Mesendoderm (in vitro differentiated cells): ENCODE measurements around the gene RASA3.

Source experiments
- DNase-seq: peaks from one replicate; pipeline ENCODE4 v3.0.0; 2013
- H2AK5ac ChIP-seq: 2 replicates; pipeline ENCODE4 v1.6.1; 2013; ENCODE audit warnings: low read length, inconsistent platforms
- H2BK120ac ChIP-seq: 2 replicates; pipeline ENCODE4 v1.6.1; 2013; ENCODE audit warnings: low read depth, mild to moderate bottlenecking, low read length, moderate library complexity, mixed read lengths
- H2BK15ac ChIP-seq: replicated peaks from 2 replicates; pipeline ENCODE4 v1.6.1; 2013; ENCODE audit warnings: low read depth, mild to moderate bottlenecking, moderate library complexity
- H2BK5ac ChIP-seq: 2 replicates; pipeline ENCODE4 v1.6.1; 2013; ENCODE audit warnings: low read length, inconsistent platforms
- H3K18ac ChIP-seq: 2 replicates; pipeline ENCODE4 v1.6.1; 2013; ENCODE audit warnings: mild to moderate bottlenecking, low read length, mixed read lengths
- H3K23ac ChIP-seq: one replicate; pipeline ENCODE4 v1.6.1; 2013; ENCODE audit warnings: low read length
- H3K27ac ChIP-seq: 2 replicates; pipeline ENCODE4 v1.5.1; 2013; ENCODE audit warnings: low read depth, mild to moderate bottlenecking, inconsistent platforms, low read length, moderate library complexity
- H3K27me3 ChIP-seq: 2 replicates; pipeline ENCODE4 v1.6.1; 2013; ENCODE audit warnings: low read length, control low read depth, mild to moderate bottlenecking, inconsistent platforms; ENCODE audit not compliant: insufficient read depth, poor library complexity
- H3K36me3 ChIP-seq: 2 replicates; pipeline ENCODE4 v1.6.1; 2013; ENCODE audit warnings: low read length, inconsistent platforms; ENCODE audit not compliant: control insufficient read depth, insufficient read depth
- H3K4ac ChIP-seq: one replicate; pipeline ENCODE4 v1.6.1; 2013; ENCODE audit warnings: low read depth, mild to moderate bottlenecking, low read length, moderate library complexity
- H3K4me1 ChIP-seq: 2 replicates; pipeline ENCODE4 v1.6.1; 2013; ENCODE audit warnings: low read depth, low read length, inconsistent platforms; ENCODE audit not compliant: control insufficient read depth
- H3K4me2 ChIP-seq: 2 replicates; pipeline ENCODE4 v1.6.1; 2013; ENCODE audit warnings: low read length
- H3K4me3 ChIP-seq: 2 replicates; pipeline ENCODE4 v1.5.1; 2013; ENCODE audit warnings: mild to moderate bottlenecking, low read length
- H3K56ac ChIP-seq: one replicate; pipeline ENCODE4 v1.6.1; 2013; ENCODE audit warnings: low read length
- H3K79me1 ChIP-seq: 2 replicates; pipeline ENCODE4 v1.6.1; 2013; ENCODE audit warnings: low read length, inconsistent platforms
- H3K79me2 ChIP-seq: 2 replicates; pipeline ENCODE4 v1.6.1; 2013; ENCODE audit warnings: mild to moderate bottlenecking, low read length; ENCODE audit not compliant: control insufficient read depth, insufficient read depth
- H3K9ac ChIP-seq: 2 replicates; pipeline ENCODE4 v1.6.1; 2013; ENCODE audit warnings: low read length, inconsistent platforms
- H4K5ac ChIP-seq: one replicate; pipeline ENCODE4 v1.6.1; 2013; ENCODE audit warnings: low read length
- H4K8ac ChIP-seq: one replicate; pipeline ENCODE4 v1.6.1; 2013; ENCODE audit warnings: low read depth, mild to moderate bottlenecking, control low read depth, low read length, moderate library complexity
- WGBS: extraction: QIAGEN DNeasy Blood & Tissue Kit; methylation state at CpG from one replicate; pipeline ENCODE4 v1.1.7; 2013; ENCODE audit warnings: low lambda C conversion rate, missing lambda C conversion rate; ENCODE audit not compliant: insufficient coverage; ENCODE audit errors: extremely low coverage; 5-methylcytosine and 5-hydroxymethylcytosine counted together

RASA3 gene

DNA sequence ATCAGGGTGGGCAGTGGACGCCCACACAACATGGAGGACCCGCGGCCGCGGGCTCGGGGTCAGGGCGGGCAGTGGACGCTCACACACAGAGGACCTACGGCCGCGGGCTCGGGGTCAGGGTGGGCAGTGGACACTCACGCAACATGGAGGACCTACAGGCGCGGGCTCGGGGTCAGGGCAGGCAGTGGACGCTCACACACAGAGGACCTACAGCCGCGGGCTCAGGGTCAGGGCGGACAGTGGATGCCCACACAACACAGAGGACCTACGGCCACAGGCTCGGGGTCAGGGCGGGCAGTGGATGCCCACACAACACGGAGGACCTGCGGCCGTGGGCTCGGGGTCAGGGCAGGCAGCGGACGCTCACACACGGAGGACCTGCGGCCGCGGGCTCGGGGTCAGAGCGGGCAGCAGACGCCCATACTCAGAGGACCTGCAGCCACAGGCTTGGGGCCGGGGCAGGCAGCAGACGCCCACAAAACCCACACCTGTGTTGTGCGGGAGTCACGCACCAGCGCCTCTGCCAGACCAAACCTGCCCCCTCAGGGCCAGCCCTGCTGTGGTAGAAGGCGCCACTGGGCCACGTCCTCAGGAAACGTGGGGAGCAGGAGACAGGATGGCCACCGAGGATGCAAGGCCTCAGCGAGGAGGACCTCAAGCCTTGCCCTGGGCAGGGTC, 131.0 kb downstream of the RASA3 start:
- H3K79me2 ChIP-seq, result no peaks in the 10 kb centered on the region
- H3K56ac ChIP-seq, result no peak overlapping the region
- no peak overlapping the region for H3K27ac ChIP-seq
- WGBS, result no CpG with 5 or more reads among the region's 46 CpGs
- H3K27me3 ChIP-seq, result no peaks in the 10 kb centered on the region
- H4K5ac ChIP-seq, result no peak overlapping the region
- no peak overlapping the region for H3K18ac ChIP-seq
- H2BK15ac ChIP-seq, result no peak overlapping the region
- no peak overlapping the region for H3K4ac ChIP-seq
- no peaks in the 10 kb centered on the region for H3K4me1 ChIP-seq
- no peak overlapping the region for H2AK5ac ChIP-seq
- H3K9ac ChIP-seq, result no peak overlapping the region
- no peak for DNase-seq
- no peak overlapping the region for H2BK5ac ChIP-seq
- no peak overlapping the region for H3K23ac ChIP-seq
- H3K79me1 ChIP-seq, result no peaks in the 10 kb centered on the region
- H3K4me2 ChIP-seq, result no peak overlapping the region
- H3K36me3 ChIP-seq, result no peaks in the 10 kb centered on the region
- H2BK120ac ChIP-seq, result no peak overlapping the region
- no peak overlapping the region for H4K8ac ChIP-seq
- H3K4me3 ChIP-seq, result no peak overlapping the region

DNA sequence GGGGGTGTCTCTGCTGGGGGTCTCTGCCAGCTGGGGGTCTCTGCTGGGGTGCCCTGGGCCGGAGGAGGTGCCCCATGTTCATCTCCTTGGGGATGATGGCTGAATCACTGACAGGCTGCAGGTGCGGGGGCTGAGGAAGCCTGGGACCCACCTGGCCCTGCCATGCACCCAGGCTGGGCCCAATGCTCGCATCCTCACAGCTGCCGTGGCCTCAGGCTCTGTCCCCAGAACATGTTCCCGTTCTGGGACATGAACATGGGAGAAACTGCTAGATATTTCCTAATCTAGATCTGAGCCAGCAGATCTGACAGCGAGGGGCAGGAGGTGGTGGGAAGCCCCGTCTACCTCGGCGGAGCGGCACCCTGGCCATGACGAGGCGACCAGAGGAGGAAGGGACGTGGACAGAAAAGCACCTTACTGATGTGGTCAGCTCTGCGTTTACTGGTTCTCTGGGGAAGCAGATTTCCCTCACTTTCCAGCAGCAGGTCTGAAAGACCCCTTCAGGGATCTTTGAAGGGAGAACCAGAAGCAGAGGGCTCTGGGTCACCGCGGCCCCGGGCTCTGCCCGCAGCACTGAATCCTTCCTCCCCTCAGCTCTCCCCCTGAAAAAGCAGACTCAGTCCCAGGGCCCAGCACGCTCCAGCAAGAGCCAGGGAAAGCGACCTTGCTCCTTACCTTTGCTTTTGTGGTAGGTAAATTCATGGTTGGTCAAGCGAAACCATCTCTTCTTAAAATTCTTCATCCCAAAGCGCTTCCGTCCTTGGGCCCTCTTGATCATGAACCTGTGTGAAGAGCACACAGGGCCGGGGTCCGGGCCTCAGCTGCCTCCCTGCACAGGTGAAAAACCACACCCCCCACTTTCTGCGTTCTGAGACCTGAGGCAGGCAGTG, 132.0 kb downstream of the RASA3 start:
- Histone ChIP-seq H3K23ac (no peak overlapping the region), H2BK15ac (no peak overlapping the region), H3K4ac (no peak overlapping the region), H3K4me1 (no peaks in the 10 kb centered on the region), H3K27ac (no peak overlapping the region), H3K79me2 (no peaks in the 10 kb centered on the region), H3K9ac (no peak overlapping the region), H3K79me1 (no peaks in the 10 kb centered on the region), H2BK5ac (no peak overlapping the region), H3K18ac (no peak overlapping the region), H4K5ac (no peak overlapping the region), H3K4me3 (no peak overlapping the region), H3K36me3 (no peaks in the 10 kb centered on the region), H3K27me3 (no peaks in the 10 kb centered on the region), H3K4me2 (no peak overlapping the region), H2AK5ac (no peak overlapping the region), H4K8ac (no peak overlapping the region), H2BK120ac (no peak overlapping the region), H3K56ac (no peak overlapping the region)
- DNase-seq, result no peak
- no CpG with 5 or more reads among the region's 26 CpGs for WGBS

DNA sequence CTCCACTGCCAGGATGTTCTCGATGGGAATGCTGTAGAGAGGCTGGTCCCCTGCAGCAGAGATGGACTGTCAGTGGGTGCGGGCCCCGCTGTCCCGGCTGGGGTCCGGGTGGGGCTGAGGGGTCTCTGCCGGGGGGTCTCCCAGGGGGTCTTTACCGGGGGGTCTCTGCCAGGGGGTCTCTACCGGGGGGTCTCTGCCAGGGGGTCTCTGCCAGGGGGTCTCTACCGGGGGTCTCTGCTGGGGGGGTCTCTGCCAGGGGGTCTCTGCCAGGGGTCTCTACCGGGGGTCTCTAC, 132.9 kb downstream of the RASA3 start:
- Histone ChIP-seq H3K36me3 (no peaks in the 10 kb centered on the region), H3K9ac (no peak overlapping the region), H3K18ac (no peak overlapping the region), H3K79me1 (no peaks in the 10 kb centered on the region), H3K4me1 (no peaks in the 10 kb centered on the region), H3K27ac (no peak overlapping the region), H4K5ac (no peak overlapping the region), H3K23ac (no peak overlapping the region), H2AK5ac (no peak overlapping the region), H2BK15ac (no peak overlapping the region), H3K4me2 (no peak overlapping the region), H3K4me3 (no peak overlapping the region), H3K79me2 (no peaks in the 10 kb centered on the region), H3K56ac (no peak overlapping the region), H2BK120ac (no peak overlapping the region), H4K8ac (no peak overlapping the region), H2BK5ac (no peak overlapping the region), H3K27me3 (no peaks in the 10 kb centered on the region), H3K4ac (no peak overlapping the region)
- DNase-seq, result no peak
- WGBS, result no CpG with 5 or more reads among the region's 10 CpGs

DNA sequence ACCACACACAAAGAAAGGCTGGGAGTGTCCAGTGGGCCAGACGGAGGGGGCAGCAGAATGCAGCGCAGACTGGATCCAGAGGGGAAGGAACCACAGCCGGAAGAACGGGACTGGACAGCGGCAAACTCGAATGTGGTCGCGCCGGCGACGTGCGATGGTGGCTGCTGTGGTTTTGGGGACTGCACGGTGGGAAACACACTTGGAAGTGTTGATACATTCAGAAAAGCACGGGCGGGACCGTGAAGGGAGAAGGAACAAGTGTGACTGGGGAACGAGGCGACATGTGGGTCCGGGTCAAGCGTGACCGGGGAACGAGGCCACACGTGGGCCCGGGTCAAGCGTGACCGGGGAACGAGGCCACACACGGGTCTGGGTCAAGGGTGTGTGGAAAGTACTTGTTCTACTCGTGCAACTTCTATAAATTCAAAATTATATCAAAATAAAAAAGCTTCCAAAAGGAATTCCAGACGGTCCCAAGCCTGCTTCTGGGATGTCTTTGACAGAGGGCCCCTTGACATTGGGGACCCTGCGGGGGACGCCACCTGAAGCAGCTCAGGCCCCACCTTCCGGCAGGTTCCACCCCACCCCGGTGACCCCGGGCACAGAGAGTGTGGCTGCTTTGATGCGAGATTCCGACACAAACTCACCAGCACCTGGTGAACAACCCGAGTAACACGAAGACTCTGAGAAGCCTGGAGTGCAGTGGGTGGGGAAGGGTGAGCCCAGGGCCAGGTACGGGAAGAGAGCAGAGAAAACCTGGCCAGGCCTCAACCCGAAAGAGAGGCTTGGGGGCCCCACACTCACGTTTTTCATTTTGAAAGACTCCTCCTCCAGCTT, 133.4 kb downstream of the RASA3 start:
- Histone ChIP-seq H3K4me1 (no peaks in the 10 kb centered on the region), H3K27me3 (no peaks in the 10 kb centered on the region), H3K4ac (no peak overlapping the region), H4K5ac (no peak overlapping the region), H2BK15ac (no peak overlapping the region), H3K23ac (no peak overlapping the region), H3K79me1 (no peaks in the 10 kb centered on the region), H4K8ac (no peak overlapping the region), H3K4me3 (no peak overlapping the region), H3K9ac (no peak overlapping the region), H3K27ac (no peak overlapping the region), H2BK5ac (no peak overlapping the region), H3K36me3 (no peaks in the 10 kb centered on the region), H3K4me2 (no peak overlapping the region), H2BK120ac (no peak overlapping the region), H3K18ac (no peak overlapping the region), H3K56ac (no peak overlapping the region), H2AK5ac (no peak overlapping the region), H3K79me2 (no peaks in the 10 kb centered on the region)
- DNase-seq, result no peak
- no CpG with 5 or more reads among the region's 42 CpGs for WGBS

DNA sequence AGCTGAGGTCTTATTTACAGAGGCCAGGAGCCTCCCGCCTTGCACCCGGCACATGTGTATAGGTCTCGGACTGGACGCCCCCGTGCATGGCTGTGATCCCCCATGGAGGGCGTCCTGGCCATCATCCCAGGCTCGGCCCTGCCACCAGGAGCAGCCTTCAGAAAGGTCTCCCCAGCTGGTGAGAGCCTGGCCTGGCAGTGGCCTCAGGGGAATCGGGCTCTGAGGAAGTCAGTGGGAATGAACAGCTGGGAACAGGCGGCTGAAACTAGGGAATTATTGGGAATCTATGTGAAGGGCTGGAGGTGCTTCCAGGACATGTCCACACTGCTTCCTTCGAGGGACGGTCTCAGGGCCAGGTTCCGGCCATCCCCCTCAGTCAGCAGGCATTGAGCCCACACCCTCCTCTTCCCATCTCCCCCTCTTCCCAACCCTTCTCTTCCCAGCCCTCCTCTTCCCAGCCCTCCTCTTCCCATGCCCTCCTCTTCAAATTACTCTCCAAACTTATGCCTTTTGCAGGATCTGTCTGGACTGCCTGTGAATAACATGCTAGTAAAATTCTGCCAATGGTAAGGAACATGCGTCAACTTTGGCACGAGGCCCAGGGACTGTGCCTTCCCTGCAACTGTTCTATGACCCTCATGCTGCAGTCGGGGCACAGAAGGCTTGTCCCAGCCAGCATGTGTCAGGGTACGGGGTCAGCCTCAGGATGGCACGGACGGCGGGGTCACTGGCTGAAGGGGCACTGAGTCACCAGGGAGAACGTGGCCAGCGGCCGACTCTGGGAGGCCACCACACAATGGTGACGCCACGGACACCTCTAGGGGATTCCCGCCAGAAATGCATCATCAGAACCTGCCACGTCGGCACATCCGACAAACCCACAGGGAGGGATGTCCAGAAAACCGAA, 134.3 kb downstream of the RASA3 start:
- H3K9ac ChIP-seq, result no peak overlapping the region
- no peak overlapping the region for H3K4me3 ChIP-seq
- H3K4me2 ChIP-seq, result no peak overlapping the region
- H3K56ac ChIP-seq, result no peak overlapping the region
- no peak overlapping the region for H4K8ac ChIP-seq
- no peaks in the 10 kb centered on the region for H3K36me3 ChIP-seq
- no peaks in the 10 kb centered on the region for H3K27me3 ChIP-seq
- no peaks in the 10 kb centered on the region for H3K79me2 ChIP-seq
- no peak for DNase-seq
- no peak overlapping the region for H4K5ac ChIP-seq
- no peak overlapping the region for H2AK5ac ChIP-seq
- no peak overlapping the region for H3K27ac ChIP-seq
- no peaks in the 10 kb centered on the region for H3K79me1 ChIP-seq
- H3K18ac ChIP-seq, result no peak overlapping the region
- H2BK120ac ChIP-seq, result no peak overlapping the region
- no peak overlapping the region for H3K23ac ChIP-seq
- no peak overlapping the region for H3K4ac ChIP-seq
- WGBS, result no CpG with 5 or more reads among the region's 29 CpGs
- H2BK5ac ChIP-seq, result no peak overlapping the region
- H2BK15ac ChIP-seq, result no peak overlapping the region
- H3K4me1 ChIP-seq, result no peaks in the 10 kb centered on the region
